HG03432 (cell line): ENCODE data around the gene MRPL18.
A peak's percentile ranks its signal among the peaks of the same experiment; 100 is the strongest.
"Not testable (repeated sequence)": the region's sequence is repeated elsewhere in the genome, so short reads cannot be mapped to it uniquely, and the experiment has no call there.

ENCODE experiments used
- ATAC-seq: cut with Tn5 transposase; IDR thresholded peaks from one replicate; pipeline ENCODE4 v1.9.1; 2021; ENCODE audit warnings: mild to moderate bottlenecking, moderate library complexity; ENCODE audit not compliant: unreplicated experiment

Gene MRPL18

DNA sequence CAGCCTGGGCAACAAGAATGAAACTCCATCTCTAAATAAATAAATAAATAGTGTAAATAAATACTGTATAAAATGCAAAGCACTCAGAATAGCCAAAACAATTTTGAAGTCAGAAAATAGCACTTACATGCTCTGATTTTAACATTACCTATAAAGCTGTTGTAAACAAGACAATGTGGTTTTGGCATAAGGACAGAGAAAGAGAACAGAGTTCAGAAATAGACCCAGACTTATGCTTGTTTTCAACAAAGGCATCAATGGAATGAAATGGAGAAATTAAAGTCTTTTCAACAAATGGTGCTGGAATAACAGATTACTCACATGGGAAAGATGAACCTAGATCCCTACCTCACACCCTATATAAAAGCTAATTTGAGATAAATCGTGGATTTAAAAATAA lies 18.1 kb upstream of the MRPL18 start:
- no peak for ATAC-seq

- ATAC-seq, result no peak
These were observed 12.9 kb upstream of the MRPL18 start for GRCh38 chr6:159777240-159777904.

- ATAC-seq, result no peak
These were observed 12.1 kb upstream of the MRPL18 start for GRCh38 chr6:159778131-159778530.

DNA sequence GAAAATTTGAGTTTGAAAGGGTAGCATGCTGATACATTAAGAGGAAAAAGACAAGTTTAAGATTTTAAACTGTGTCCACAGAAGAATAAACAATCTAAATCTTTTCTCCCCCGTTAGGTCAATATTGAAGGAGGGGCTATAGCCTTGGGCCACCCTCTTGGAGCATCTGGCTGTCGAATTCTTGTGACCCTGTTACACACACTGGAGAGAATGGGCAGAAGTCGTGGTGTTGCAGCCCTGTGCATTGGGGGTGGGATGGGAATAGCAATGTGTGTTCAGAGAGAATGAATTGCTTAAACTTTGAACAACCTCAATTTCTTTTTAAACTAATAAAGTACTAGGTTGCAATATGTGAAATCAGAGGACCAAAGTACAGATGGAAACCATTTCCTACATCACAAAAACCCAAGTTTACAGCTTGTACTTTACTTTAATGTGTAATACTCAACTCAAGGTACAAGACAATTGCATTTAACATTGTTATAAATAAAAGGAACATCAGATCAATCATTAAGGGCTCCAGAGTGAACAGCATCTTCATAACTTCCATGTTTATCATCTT lies 11.6 kb upstream of the MRPL18 start:
- ATAC-seq, result no peak

DNA sequence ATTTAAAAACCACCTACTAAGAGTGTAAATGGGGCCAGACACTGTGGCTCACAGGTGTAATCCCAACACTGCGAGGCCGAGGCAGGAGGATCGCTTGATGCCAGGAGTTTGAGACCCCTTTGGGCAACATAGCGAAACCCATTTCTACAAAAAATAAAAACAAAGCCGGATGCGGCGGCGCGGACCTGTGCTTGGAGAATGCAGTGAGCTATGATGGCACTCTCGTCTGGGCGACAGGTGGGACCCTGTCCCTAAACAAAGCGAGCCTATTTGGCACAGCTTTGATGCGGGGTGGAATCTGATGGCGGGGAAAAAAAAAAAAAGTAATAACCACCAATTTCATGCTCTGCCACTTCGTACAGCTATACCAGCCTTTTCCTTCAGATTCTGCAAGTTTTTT lies 2.0 kb upstream of the MRPL18 start:
- no peak for ATAC-seq

- peak; percentile 8 for ATAC-seq
These were observed 1.4 kb upstream of the MRPL18 start for GRCh38 chr6:159788753-159789376.

- ATAC-seq, result peak; percentile 76
These were observed 704 bp upstream of the MRPL18 start, which contains the start of gene TCP1 for GRCh38 chr6:159789377-159790148. TCP1 (minus strand) TSS chr6:159789602; CDS start chr6:159789468, 134 bp downstream.

GRCh38 chr6:159790956-159791598 lies 810 bp downstream of the MRPL18 start:
- no peak for ATAC-seq

DNA sequence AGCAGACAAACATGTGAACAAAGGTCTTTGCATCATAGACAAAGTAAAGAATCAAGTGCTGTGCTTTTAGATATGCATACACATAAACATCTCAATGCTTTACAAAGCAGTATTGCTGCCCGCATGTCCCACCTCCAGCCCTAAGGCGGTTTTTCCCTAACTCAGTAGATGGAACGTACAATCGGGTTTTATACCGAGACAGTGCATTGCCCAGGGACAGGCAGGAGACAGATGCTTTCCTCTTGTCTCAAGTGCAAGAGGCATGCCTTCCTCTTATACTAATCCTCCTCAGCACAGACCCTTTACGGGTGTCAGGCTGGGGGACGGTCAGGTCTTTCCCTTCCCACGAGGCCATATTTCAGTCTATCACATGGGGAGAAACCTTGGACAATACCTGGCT lies 4.7 kb downstream of the MRPL18 start:
- ATAC-seq, result not testable (repeated sequence)

DNA sequence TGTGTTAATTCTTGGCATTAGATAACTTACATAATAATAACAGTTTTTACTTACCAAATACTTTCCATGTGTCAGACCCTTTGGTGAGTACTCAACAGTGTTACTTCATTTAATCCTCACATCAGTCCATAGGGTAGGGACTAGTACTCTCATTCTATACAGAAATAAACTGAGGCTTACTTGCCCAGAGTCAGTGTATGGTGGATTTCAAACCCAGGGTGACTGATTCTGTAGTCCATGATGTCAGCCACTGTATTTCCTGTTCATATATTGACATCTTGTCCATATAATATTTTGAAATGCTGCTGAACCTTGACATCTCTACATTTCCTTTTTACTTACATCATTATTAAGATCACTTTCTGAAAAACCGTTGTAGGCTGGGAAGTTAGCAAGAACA lies 7.3 kb downstream of the MRPL18 start:
- ATAC-seq, result no peak

GRCh38 chr6:159800141-159800865 lies 10.0 kb downstream of the MRPL18 start, which contains the start of gene PNLDC1:
PNLDC1 (plus strand) TSS chr6:159800276; CDS start chr6:159800308, 32 bp downstream.
- ATAC-seq, result no peak

GRCh38 chr6:159801935-159802334 lies 11.7 kb downstream of the MRPL18 start:
- no peak for ATAC-seq

DNA sequence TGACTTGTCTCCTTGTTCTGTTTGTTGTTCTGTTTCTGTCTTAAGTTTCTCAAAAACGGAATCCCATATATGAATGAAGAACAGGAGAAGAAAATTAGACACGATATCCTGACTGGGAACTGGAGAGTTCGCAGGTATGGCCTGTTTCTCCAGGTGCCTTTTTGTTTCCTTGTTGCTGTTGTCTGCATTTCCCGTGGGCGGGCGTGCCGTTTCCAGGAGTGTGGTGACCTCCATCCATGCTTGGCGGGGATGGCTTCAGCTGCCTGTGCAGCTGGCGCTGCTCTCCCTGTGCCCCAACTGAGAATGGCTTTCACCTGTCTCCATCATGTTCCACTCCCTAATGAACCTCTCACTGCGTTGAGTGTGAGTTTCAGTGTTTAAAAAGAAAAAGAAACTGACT lies 14.2 kb downstream of the MRPL18 start:
- ATAC-seq, result no peak

GRCh38 chr6:159805440-159806020 lies 15.3 kb downstream of the MRPL18 start:
- ATAC-seq, result no peak

DNA sequence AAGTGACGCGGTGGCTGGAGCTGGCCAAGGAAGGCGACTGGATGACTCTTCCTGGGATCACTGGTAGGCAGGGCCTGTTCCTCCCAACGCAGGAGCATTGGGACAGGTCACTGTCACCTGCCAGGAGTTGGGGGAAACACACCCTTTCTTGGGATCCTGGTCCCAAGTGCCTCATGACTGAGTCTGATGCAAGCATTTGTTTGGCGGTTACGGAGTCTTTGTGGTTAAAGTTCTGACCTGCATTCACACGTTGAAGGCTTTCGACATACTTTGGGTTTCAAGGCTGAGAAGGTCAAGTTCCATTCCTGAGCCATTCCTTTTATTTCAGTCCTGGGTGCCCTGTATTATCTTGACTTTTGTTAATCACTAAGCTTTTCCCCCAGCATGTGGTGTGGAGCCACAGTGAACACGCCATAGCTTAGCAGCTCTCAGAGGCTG lies 15.8 kb downstream of the MRPL18 start:
- ATAC-seq, result no peak

- no peak for ATAC-seq
These were observed 17.0 kb downstream of the MRPL18 start for GRCh38 chr6:159807150-159807858.

DNA sequence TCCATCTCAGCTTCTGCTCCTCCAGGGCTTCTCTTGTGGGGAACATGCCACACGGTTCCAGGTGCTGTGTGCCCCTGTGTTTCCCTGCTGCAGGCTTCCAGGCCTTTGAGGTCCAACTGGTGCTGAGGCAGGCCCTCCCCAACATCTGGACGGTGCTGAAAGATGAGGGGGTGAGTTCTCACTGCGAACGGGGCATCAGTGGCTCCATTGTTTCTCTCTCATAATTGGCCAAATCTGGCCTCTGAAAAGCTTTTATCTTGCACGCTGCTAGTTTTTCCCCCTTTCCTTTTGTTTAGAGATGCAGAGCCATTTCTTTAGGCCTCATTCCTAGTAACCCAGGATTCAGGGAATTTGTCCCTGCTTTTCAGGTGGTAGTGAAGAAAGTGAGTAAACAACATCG lies 18.4 kb downstream of the MRPL18 start:
- no peak for ATAC-seq

GRCh38 chr6:159809149-159809548 lies 18.9 kb downstream of the MRPL18 start:
- ATAC-seq, result no peak

GRCh38 chr6:159813781-159814180 lies 23.5 kb downstream of the MRPL18 start:
- ATAC-seq, result no peak
